Uterus (tissue), 2 donors: Measurements from ENCODE around the gene GALNT2.

ENCODE experiments used
- POLR2A ChIP-seq, 2 donors: fragments of 450-650 bp; IDR thresholded peaks; one replicate each; pipeline ENCODE4 v1.6.1; 2016; ENCODE audit warnings: antibody characterized with exemption in 2 of 2, mild to moderate bottlenecking in 1 of 2, moderate library complexity in 1 of 2
- TF ChIP-seq, protein P1 (sequence below), 4 experiments: fragments of 200-600 bp in 2 of 4; fragments of 450-650 bp in 2 of 4; sonication (generic) in 2 of 4; IDR thresholded peaks; one replicate each; pipeline ENCODE4 v1.5.1; 2016 to 2019; ENCODE audit warnings: antibody characterized with exemption in 4 of 4, mild to moderate bottlenecking in 2 of 4, moderate library complexity in 1 of 4

GRCh38 chr1:230156068-230156467 is 89.0 kb downstream of the GALNT2 start:
- TF ChIP-seq, protein P1, sequence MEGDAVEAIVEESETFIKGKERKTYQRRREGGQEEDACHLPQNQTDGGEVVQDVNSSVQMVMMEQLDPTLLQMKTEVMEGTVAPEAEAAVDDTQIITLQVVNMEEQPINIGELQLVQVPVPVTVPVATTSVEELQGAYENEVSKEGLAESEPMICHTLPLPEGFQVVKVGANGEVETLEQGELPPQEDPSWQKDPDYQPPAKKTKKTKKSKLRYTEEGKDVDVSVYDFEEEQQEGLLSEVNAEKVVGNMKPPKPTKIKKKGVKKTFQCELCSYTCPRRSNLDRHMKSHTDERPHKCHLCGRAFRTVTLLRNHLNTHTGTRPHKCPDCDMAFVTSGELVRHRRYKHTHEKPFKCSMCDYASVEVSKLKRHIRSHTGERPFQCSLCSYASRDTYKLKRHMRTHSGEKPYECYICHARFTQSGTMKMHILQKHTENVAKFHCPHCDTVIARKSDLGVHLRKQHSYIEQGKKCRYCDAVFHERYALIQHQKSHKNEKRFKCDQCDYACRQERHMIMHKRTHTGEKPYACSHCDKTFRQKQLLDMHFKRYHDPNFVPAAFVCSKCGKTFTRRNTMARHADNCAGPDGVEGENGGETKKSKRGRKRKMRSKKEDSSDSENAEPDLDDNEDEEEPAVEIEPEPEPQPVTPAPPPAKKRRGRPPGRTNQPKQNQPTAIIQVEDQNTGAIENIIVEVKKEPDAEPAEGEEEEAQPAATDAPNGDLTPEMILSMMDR (IDR thresholded peaks at IDR 0.05) = no peak
- no peak for TF ChIP-seq POLR2A (IDR thresholded peaks at IDR 0.05)
